MM.1S (cell line): Measurements from ENCODE around the gene RCBTB1.
A peak's percentile ranks its signal among the peaks of the same experiment; 100 is the strongest.

Experiments used
- DNase-seq: peaks from one replicate; pipeline ENCODE4 v3.0.0-alpha.2; 2015
- H2AFZ ChIP-seq: fragments of 300-600 bp; sonication (generic); 2 replicates; pipeline ENCODE4 v1.6.0; 2016; ENCODE audit warnings: antibody characterized with exemption, low read length
- H3F3A ChIP-seq: fragments of 300-600 bp; sonication (generic); 2 replicates; pipeline ENCODE4 v1.6.1; 2016; ENCODE audit warnings: mild to moderate bottlenecking, antibody characterized with exemption, low read length, moderate library complexity, mixed read lengths; ENCODE audit not compliant: insufficient read depth
- H3K27ac ChIP-seq: fragments of 300-600 bp; sonication (generic); 2 replicates; pipeline ENCODE4 v1.5.1; 2016; ENCODE audit warnings: mild to moderate bottlenecking, low read length
- H3K27me3 ChIP-seq: fragments of 300-600 bp; sonication (generic); replicated peaks from 2 replicates; pipeline ENCODE4 v1.6.0; 2016; ENCODE audit warnings: low read length; ENCODE audit not compliant: insufficient read depth
- H3K36me3 ChIP-seq: fragments of 300-600 bp; sonication (generic); replicated peaks from 2 replicates; pipeline ENCODE4 v1.6.1; 2016; ENCODE audit warnings: mild to moderate bottlenecking, low read length, mixed read lengths; ENCODE audit not compliant: insufficient read depth
- H3K4me1 ChIP-seq: fragments of 300-600 bp; sonication (generic); 2 replicates; pipeline ENCODE4 v1.6.1; 2016; ENCODE audit warnings: low read length, mixed read lengths
- H3K4me2 ChIP-seq: fragments of 300-600 bp; sonication (generic); 2 replicates; pipeline ENCODE4 v1.6.0; 2016; ENCODE audit warnings: low read depth, low read length
- H3K4me3 ChIP-seq: fragments of 300-600 bp; sonication (generic); 2 replicates; pipeline ENCODE4 v1.5.1; 2016; ENCODE audit warnings: low read length, mixed read lengths
- H3K79me2 ChIP-seq: fragments of 300-600 bp; sonication (generic); 2 replicates; pipeline ENCODE4 v1.6.1; 2016; ENCODE audit warnings: mixed run types, low read length, mixed read lengths
- H3K9ac ChIP-seq: fragments of 300-600 bp; sonication (generic); 2 replicates; pipeline ENCODE4 v1.6.1; 2016; ENCODE audit warnings: low read length, mixed read lengths
- H3K9me2 ChIP-seq: fragments of 300-600 bp; sonication (generic); replicated peaks from 2 replicates; pipeline ENCODE4 v1.6.1; 2016; ENCODE audit warnings: mild to moderate bottlenecking, low read length, mixed read lengths; ENCODE audit not compliant: insufficient read depth
- H3K9me3 ChIP-seq: fragments of 300-600 bp; sonication (generic); replicated peaks from 2 replicates; pipeline ENCODE4 v1.6.1; 2016; ENCODE audit warnings: mild to moderate bottlenecking, low read length, mixed read lengths; ENCODE audit not compliant: insufficient read depth
- H4K20me1 ChIP-seq: fragments of 300-600 bp; sonication (generic); 2 replicates; pipeline ENCODE4 v1.6.1; 2016; ENCODE audit warnings: mild to moderate bottlenecking, low read length, moderate library complexity, mixed read lengths; ENCODE audit not compliant: insufficient read depth
- CTCF ChIP-seq: fragments of 300-600 bp; sonication (generic); IDR thresholded peaks from 2 replicates; pipeline ENCODE4 v1.5.1; 2016; ENCODE audit warnings: antibody characterized with exemption, low read length, mixed read lengths
- EZH2 ChIP-seq: fragments of 300-600 bp; sonication (generic); optimal IDR thresholded peaks from 2 replicates; pipeline ENCODE3; 2017; ENCODE audit warnings: low read depth, mild to moderate bottlenecking, antibody characterized with exemption, low read length, mixed read lengths
- EZH2phosphoT487 ChIP-seq: fragments of 300-600 bp; sonication (generic); IDR thresholded peaks from 2 replicates; pipeline ENCODE4 v1.6.1; 2018; ENCODE audit warnings: antibody characterized with exemption, low read length

RCBTB1 gene

GRCh38 chr13:49494645-49495044 is 90.7 kb downstream of the RCBTB1 start:
- Histone ChIP-seq H2AFZ (peak overlapping the region; percentile 27; the same call in 1 of the 2 replicates), H3K9me2 (no peaks in the 10 kb centered on the region), H3K4me1 (no peaks in the 10 kb centered on the region), H3K9ac (peak overlapping the region; percentile 59; the same call in 1 of the 2 replicates), H3K36me3 (no peaks in the 10 kb centered on the region), H3F3A (peaks cover 7% of the 10 kb centered on the region), H3K4me2 (peak overlapping the region; percentile 37; the same call in 1 of the 2 replicates), H3K27me3 (no peaks in the 10 kb centered on the region), H4K20me1 (no peaks in the 10 kb centered on the region), H3K27ac (peak overlapping the region; percentile 80; the same call in 1 of the 2 replicates), H3K4me3 (peak overlapping the region; percentile 49), H3K9me3 (no peaks in the 10 kb centered on the region), H3K79me2 (no peaks in the 10 kb centered on the region)
- TF ChIP-seq CTCF (0 out of 2 replicates have a peak, but pooled peaks have one; percentile 13), EZH2phosphoT487 (no peak), EZH2 (no peak)
- DNase-seq: peak; percentile 13

GRCh38 chr13:49488563-49488962 is 96.8 kb downstream of the RCBTB1 start:
- Histone ChIP-seq H3K9me3 (no peaks in the 10 kb centered on the region), H3K9ac (no peak overlapping the region), H2AFZ (no peak overlapping the region), H3K9me2 (no peaks in the 10 kb centered on the region), H3K36me3 (no peaks in the 10 kb centered on the region), H4K20me1 (no peaks in the 10 kb centered on the region), H3F3A (no peaks in the 10 kb centered on the region), H3K4me3 (no peak overlapping the region), H3K27ac (no peak overlapping the region), H3K4me2 (no peak overlapping the region), H3K4me1 (no peaks in the 10 kb centered on the region), H3K79me2 (no peaks in the 10 kb centered on the region), H3K27me3 (no peaks in the 10 kb centered on the region)
- TF ChIP-seq EZH2phosphoT487 (no peak), CTCF (no peak), EZH2 (no peak)
- DNase-seq: no peak
